HG03045 (cell line): ENCODE results near the gene EIF5B.
"Not testable (repeated sequence)": the region's sequence is repeated elsewhere in the genome, so short reads cannot be mapped to it uniquely, and the experiment has no call there.

Experiments
- ATAC-seq: cut with Tn5 transposase; IDR thresholded peaks from one replicate; pipeline ENCODE4 v1.9.1; 2021; ENCODE audit warnings: mild to moderate bottlenecking, moderate library complexity; ENCODE audit not compliant: unreplicated experiment

EIF5B gene

GRCh38 chr2:99356853-99357252 lies 19.7 kb downstream of the EIF5B start:
- no peak for ATAC-seq

- no peak for ATAC-seq
Measured at GRCh38 chr2:99365661-99366060, 28.5 kb downstream of the EIF5B start.

- not testable (repeated sequence) for ATAC-seq
Measured at GRCh38 chr2:99368854-99369253, 31.7 kb downstream of the EIF5B start.

GRCh38 chr2:99373144-99373543 lies 36.0 kb downstream of the EIF5B start:
- no peak for ATAC-seq

GRCh38 chr2:99374747-99375146 lies 37.6 kb downstream of the EIF5B start:
- ATAC-seq: no peak

GRCh38 chr2:99376254-99376864 lies 39.2 kb downstream of the EIF5B start:
- no peak for ATAC-seq

- ATAC-seq: no peak
Measured at GRCh38 chr2:99377879-99378278, 40.7 kb downstream of the EIF5B start.

- ATAC-seq: peak; percentile 50
Measured at GRCh38 chr2:99380376-99381010, 43.3 kb downstream of the EIF5B start.

GRCh38 chr2:99382143-99382542 lies 45.0 kb downstream of the EIF5B start:
- no peak for ATAC-seq

GRCh38 chr2:99386011-99386410 lies 48.8 kb downstream of the EIF5B start:
- no peak for ATAC-seq

- ATAC-seq: no peak
Measured at GRCh38 chr2:99388892-99389291, 51.7 kb downstream of the EIF5B start.

GRCh38 chr2:99389371-99389770 lies 52.2 kb downstream of the EIF5B start:
- no peak for ATAC-seq

GRCh38 chr2:99389946-99390345 lies 52.8 kb downstream of the EIF5B start:
- no peak for ATAC-seq

- ATAC-seq: no peak
Measured at GRCh38 chr2:99395589-99396130, 58.5 kb downstream of the EIF5B start.

GRCh38 chr2:99397266-99397920 lies 60.2 kb downstream of the EIF5B start:
- ATAC-seq: no peak

GRCh38 chr2:99398303-99398702 lies 61.1 kb downstream of the EIF5B start:
- no peak for ATAC-seq

- no peak for ATAC-seq
Measured at GRCh38 chr2:99399063-99399462, 61.9 kb downstream of the EIF5B start.

- ATAC-seq: no peak
Measured at GRCh38 chr2:99399795-99400194, 62.6 kb downstream of the EIF5B start.

- ATAC-seq: no peak
Measured at GRCh38 chr2:99401841-99402240, 64.7 kb downstream of the EIF5B start.

- ATAC-seq: no peak
Measured at GRCh38 chr2:99403084-99403483, 65.9 kb downstream of the EIF5B start.

GRCh38 chr2:99403524-99403923 lies 66.3 kb downstream of the EIF5B start:
- no peak for ATAC-seq
